NB4 (cell line): Measurements from ENCODE around the gene ILK.

ENCODE experiments used
- DNase-seq: peaks from one replicate; pipeline ENCODE4 v3.0.0; 2010; ENCODE audit warnings: low read depth
- H3K4me3 ChIP-seq: one replicate; pipeline ENCODE4 v1.5.1; 2011; ENCODE audit warnings: mild to moderate bottlenecking, low read depth, low read length, moderate library complexity
- CTCF ChIP-seq: IDR thresholded peaks from one replicate; pipeline ENCODE4 v1.5.1; 2012; ENCODE audit warnings: low read depth, low read length
- MAX ChIP-seq: IDR thresholded peaks from 2 replicates; pipeline ENCODE4 v1.6.1; 2011; ENCODE audit warnings: low read depth, low read length
- MYC ChIP-seq: IDR thresholded peaks from 2 replicates; pipeline ENCODE4 v1.6.1; 2011; ENCODE audit warnings: low read depth, low read length
- POLR2A ChIP-seq: IDR thresholded peaks from 2 replicates; pipeline ENCODE4 v1.6.1; 2011; ENCODE audit warnings: mild to moderate bottlenecking; ENCODE audit not compliant: insufficient read length; ENCODE audit errors: extremely low read depth

The ILK gene

GRCh38 chr11:6626971-6627761 is 23.6 kb downstream of the ILK start:
- H3K4me3 ChIP-seq: no peak overlapping the region
- DNase-seq: no peak
- TF ChIP-seq MAX: no peak
- no peak for TF ChIP-seq MYC
- no peak for TF ChIP-seq POLR2A
- TF ChIP-seq CTCF: no peak

- H3K4me3 ChIP-seq: no peak overlapping the region
- no peak for DNase-seq
These were observed 24.2 kb downstream of the ILK start for GRCh38 chr11:6627762-6628241.

GRCh38 chr11:6628526-6628925 is 25.0 kb downstream of the ILK start:
- TF ChIP-seq POLR2A (no peak), MYC (no peak), CTCF (no peak), MAX (no peak)
- no peak for DNase-seq

More at GRCh38 chr11:6627762-6628241, 24.2 kb downstream of the ILK start:
- no peak for TF ChIP-seq POLR2A
- no peak for TF ChIP-seq CTCF
- TF ChIP-seq MAX: no peak
- TF ChIP-seq MYC: no peak

DNA sequence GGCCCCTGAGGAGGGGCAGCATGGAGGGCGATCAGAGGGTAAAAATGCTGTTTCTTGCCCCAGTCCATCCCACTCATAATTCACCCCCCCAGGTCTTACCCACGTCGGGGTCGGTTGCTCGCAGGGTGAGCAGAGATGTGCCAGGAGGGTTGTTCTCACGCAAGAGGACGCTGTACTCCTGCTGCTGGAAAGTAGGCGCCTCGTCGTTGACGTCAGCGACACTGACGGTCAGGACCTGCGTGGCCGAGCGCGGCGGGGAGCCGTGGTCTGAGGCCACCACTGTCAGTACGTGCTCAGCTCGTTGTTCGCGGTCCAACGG is 26.0 kb downstream of the ILK start:
- TF ChIP-seq POLR2A (no peak), MAX (no peak), CTCF (no peak), MYC (no peak)
- no peak overlapping the region for H3K4me3 ChIP-seq
- no peak for DNase-seq

More at GRCh38 chr11:6628526-6628925, 25.0 kb downstream of the ILK start:
- H3K4me3 ChIP-seq: no peak overlapping the region

- H3K4me3 ChIP-seq: no peak overlapping the region
- DNase-seq: no peak
- TF ChIP-seq CTCF (no peak), MYC (no peak), POLR2A (no peak)
These were observed 26.5 kb downstream of the ILK start for GRCh38 chr11:6629892-6630631.
